Epithelial cell of prostate (primary cell): Measurements from ENCODE around the gene HS6ST3.
A peak's percentile ranks its signal among the peaks of the same experiment; 100 is the strongest.
"Not testable (repeated sequence)": the region's sequence is repeated elsewhere in the genome, so short reads cannot be mapped to it uniquely, and the experiment has no call there.

Source experiments
- DNase-seq: peaks from one replicate; pipeline ENCODE4 v3.0.0-alpha.2; 2011; ENCODE audit warnings: low read depth, low spot score
- H3K27ac ChIP-seq: fragments of 450-650 bp; 2 replicates; pipeline ENCODE4 v1.5.1; 2017; ENCODE audit warnings: mild to moderate bottlenecking

Gene HS6ST3

GRCh38 chr13:96089749-96090239 lies at the start of gene HS6ST3:
TSS of gene HS6ST3 (plus strand) at chr13:96090107.
- no peak for DNase-seq
- no peak within 1 kb of the TSS for H3K27ac ChIP-seq

- DNase-seq, result no peak
- H3K27ac ChIP-seq, result no peak overlapping the region
These were observed 48.4 kb upstream of the HS6ST3 start for GRCh38 chr13:96041326-96042110.

DNA sequence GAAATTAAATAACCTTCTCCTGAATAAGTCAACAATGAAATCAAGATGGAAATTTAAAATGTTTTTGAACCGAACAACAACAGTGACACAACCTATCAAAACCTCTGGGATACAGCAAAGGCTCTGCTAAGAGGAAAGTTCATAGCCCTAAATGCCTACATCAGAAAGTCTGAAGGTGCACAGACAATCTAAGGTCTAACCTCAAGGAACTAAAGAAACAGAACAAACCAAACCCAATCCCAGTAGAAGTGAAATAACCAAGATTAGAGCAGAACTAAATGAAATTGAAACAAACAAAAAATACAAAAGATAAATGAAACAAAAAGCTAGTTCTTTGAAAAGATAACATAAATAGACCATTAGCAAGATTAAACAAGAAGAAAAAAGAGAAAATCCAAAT lies 45.7 kb upstream of the HS6ST3 start:
- no peak overlapping the region for H3K27ac ChIP-seq
- no peak for DNase-seq

GRCh38 chr13:96046449-96047126 lies 43.3 kb upstream of the HS6ST3 start:
- H3K27ac ChIP-seq, DNase-seq: not testable (repeated sequence)

DNA sequence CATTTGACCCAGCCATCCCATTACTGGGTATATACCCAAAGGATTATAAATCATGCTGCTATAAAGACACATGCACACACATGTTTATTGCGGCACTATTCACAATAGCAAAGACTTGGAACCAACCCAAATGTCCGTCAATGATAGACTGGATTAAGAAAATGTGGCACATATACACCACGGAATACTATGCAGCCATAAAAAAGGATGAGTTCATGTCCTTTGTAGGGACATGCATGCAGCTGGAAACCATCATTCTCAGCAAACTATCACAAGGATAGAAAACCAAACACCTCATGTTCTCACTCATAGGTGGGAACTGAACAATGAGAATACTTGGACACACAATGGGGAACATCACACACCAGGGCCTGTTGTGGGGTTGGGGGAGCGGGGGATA lies 39.0 kb upstream of the HS6ST3 start:
- DNase-seq, H3K27ac ChIP-seq: not testable (repeated sequence)

- not testable (repeated sequence) for DNase-seq, H3K27ac ChIP-seq
These were observed 38.4 kb upstream of the HS6ST3 start for GRCh38 chr13:96051491-96051890.

- not testable (repeated sequence) for DNase-seq
These were observed 38.0 kb upstream of the HS6ST3 start for GRCh38 chr13:96051946-96052345.

DNA sequence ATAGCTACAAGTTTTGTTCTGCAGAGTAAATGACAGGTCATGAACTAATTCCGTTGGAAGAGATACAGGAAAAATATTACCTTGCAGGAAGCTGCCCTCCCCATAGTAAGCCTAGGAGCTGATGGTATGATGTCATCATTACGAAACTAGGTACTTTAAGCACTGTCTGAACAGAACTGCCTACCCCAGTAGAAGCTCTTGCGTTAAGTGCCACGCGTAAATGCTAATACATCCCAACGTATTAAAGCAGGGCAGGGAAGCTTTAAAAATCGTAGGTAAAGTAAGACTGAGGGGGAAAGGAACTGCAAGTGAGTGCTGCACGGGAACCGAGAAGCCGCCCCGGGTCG lies 37.3 kb upstream of the HS6ST3 start:
- peak; percentile 27 for DNase-seq
- peak overlapping the region; percentile 75 for H3K27ac ChIP-seq

More at GRCh38 chr13:96051946-96052345, 38.0 kb upstream of the HS6ST3 start:
- not testable (repeated sequence) for H3K27ac ChIP-seq

- H3K27ac ChIP-seq, result peak within 1 kb of the TSS; percentile 75
- peak; percentile 55 for DNase-seq
These were observed 36.8 kb upstream of the HS6ST3 start, which contains the start of gene UGGT2 for GRCh38 chr13:96053003-96053703. TSS of gene UGGT2 (minus strand) at chr13:96053401. CDS start at chr13:96053312, 89 bp downstream.

- no peak overlapping the region for H3K27ac ChIP-seq
- no peak for DNase-seq
These were observed 24.1 kb upstream of the HS6ST3 start for GRCh38 chr13:96065849-96066248.

DNA sequence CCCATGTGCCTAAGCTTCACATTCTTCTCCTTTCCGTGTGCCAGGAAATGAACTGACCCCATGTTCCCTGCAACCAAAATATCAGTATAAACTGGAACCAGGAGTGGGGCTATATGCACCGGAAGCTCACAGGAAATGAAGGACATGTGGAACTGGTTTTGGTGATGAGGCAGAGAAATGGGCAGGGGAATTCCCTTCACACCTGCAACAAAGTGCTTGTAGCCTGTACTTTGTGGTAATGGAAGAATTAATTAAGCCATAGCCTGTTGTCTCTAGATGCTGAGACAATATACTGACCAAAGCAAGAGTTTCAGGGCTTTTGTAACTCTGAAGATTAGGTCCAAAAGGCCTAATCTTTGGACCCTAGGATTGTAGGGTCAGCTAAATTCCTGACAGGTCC lies 21.2 kb upstream of the HS6ST3 start:
- no peak for DNase-seq
- H3K27ac ChIP-seq, result no peak overlapping the region

- DNase-seq, result no peak
- H3K27ac ChIP-seq, result no peak overlapping the region
These were observed 18.4 kb upstream of the HS6ST3 start for GRCh38 chr13:96071504-96071903.

- DNase-seq, result no peak
- no peak overlapping the region for H3K27ac ChIP-seq
These were observed 17.5 kb upstream of the HS6ST3 start for GRCh38 chr13:96072392-96072791.

DNA sequence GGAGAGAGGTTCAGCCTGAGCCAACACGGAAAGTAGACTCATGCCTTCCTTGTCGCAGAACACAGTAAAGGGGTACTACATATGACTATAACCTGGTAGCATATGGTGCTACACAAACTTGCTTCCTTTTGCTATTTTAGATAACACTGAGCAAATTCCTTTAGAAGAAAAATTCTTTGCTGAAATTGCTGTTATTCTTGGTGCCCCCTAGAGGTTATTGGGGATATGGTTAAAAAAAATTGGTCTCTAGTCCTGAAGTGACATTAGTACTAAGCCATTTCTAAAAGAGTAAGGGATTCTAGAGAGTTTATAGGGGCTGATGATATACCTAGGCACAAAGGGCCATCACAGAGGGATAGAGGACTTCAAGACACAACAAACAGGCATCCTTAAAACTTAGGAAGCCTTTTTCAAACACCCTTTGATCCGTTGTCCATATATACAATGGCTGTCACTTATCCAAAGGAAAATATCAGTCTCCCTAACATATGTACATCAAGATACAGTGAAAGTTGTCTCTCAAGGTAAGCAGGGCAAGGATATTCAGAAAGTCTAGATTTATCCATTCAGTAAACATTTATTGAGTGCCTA lies 13.9 kb upstream of the HS6ST3 start:
- no peak for DNase-seq

DNA sequence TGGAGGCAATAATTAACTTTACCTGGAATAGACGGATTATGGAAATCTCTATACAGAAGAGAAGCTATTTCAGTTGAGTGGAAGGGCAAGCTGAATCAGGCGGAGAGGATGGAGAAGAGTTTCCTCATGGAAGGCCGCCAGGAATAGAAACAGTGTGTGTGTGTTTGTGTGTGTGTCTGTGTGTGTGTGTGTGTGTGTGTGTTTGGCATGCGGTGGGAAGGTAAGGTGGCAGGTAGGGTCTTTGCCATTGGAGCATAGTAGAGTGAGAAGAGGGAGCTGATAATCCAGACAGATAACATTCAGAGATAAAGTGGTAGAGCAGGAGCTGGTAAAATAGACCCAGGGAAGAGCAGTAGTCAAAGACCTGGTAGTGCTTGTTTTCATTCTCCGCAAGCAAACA lies 9.2 kb upstream of the HS6ST3 start:
- no peak overlapping the region for H3K27ac ChIP-seq
- DNase-seq, result no peak

More for the DNA sequence above, 13.9 kb upstream of the HS6ST3 start:
- no peak overlapping the region for H3K27ac ChIP-seq

- DNase-seq, result no peak
- H3K27ac ChIP-seq, result no peak overlapping the region
These were observed 8.0 kb upstream of the HS6ST3 start for GRCh38 chr13:96081888-96082287.

GRCh38 chr13:96082640-96083039 lies 7.3 kb upstream of the HS6ST3 start:
- DNase-seq, result peak; percentile 16
- no peak overlapping the region for H3K27ac ChIP-seq

GRCh38 chr13:96086736-96087135 lies 3.2 kb upstream of the HS6ST3 start:
- DNase-seq, result no peak
- no peak overlapping the region for H3K27ac ChIP-seq

GRCh38 chr13:96089139-96089538 lies 768 bp upstream of the HS6ST3 start:
- DNase-seq, result no peak
- H3K27ac ChIP-seq, result no peak overlapping the region
